H9 (cell line): ENCODE results near the gene STIM2. TPM values are rescaled to one million over a fixed set of nuclear protein-coding genes. Genes with fewer than 3 reads are reported as not detected.

ENCODE experiments used
- DNase-seq: peaks from one replicate; pipeline ENCODE4 v3.0.0-alpha.2; 2017
- H2AFZ ChIP-seq: one replicate; pipeline ENCODE4 v1.6.1; 2013; ENCODE audit warnings: mild to moderate bottlenecking, low read length, control low read depth, moderate library complexity
- H2AK5ac ChIP-seq: 2 replicates; pipeline ENCODE4 v1.6.1; 2013; ENCODE audit warnings: low read length, control low read depth, mixed read lengths; ENCODE audit not compliant: insufficient read length
- H2BK120ac ChIP-seq: one replicate; pipeline ENCODE4 v1.6.1; 2013; ENCODE audit warnings: low read depth, mild to moderate bottlenecking, low read length, control low read depth, inconsistent platforms; ENCODE audit not compliant: poor library complexity, severe bottlenecking
- H2BK12ac ChIP-seq: 2 replicates; pipeline ENCODE4 v1.6.1; 2013; ENCODE audit warnings: low read length, control low read depth, mixed read lengths, low read depth; ENCODE audit not compliant: insufficient read length
- H2BK15ac ChIP-seq: 2 replicates; pipeline ENCODE4 v1.6.1; 2013; ENCODE audit warnings: low read depth, low read length, control low read depth
- H2BK20ac ChIP-seq: one replicate; pipeline ENCODE4 v1.6.1; 2013; ENCODE audit warnings: low read depth, mild to moderate bottlenecking, low read length, control low read depth, inconsistent platforms; ENCODE audit not compliant: poor library complexity, severe bottlenecking
- H2BK5ac ChIP-seq: 2 replicates; pipeline ENCODE4 v1.6.1; 2013; ENCODE audit warnings: low read length, control low read depth, mixed read lengths; ENCODE audit not compliant: insufficient read length
- H3K14ac ChIP-seq: 2 replicates; pipeline ENCODE4 v1.6.1; 2013; ENCODE audit warnings: low read length, control low read depth; ENCODE audit not compliant: insufficient read depth
- H3K18ac ChIP-seq: 2 replicates; pipeline ENCODE4 v1.6.1; 2013; ENCODE audit warnings: low read depth, mild to moderate bottlenecking, mixed read lengths, low read length, control low read depth; ENCODE audit not compliant: insufficient read length
- H3K23ac ChIP-seq: 2 replicates; pipeline ENCODE4 v1.6.1; 2013; ENCODE audit warnings: low read length, control low read depth, mixed read lengths, low read depth; ENCODE audit not compliant: insufficient read length
- H3K23me2 ChIP-seq: 2 replicates; pipeline ENCODE4 v1.6.1; 2013; ENCODE audit warnings: low read depth, mild to moderate bottlenecking, mixed read lengths, low read length, control low read depth; ENCODE audit not compliant: insufficient read length, poor library complexity, severe bottlenecking
- H3K27ac ChIP-seq: 2 replicates; pipeline ENCODE4 v1.5.1; 2013; ENCODE audit warnings: low read length, control low read depth, mixed read lengths, low read depth; ENCODE audit not compliant: insufficient read length
- H3K27me3 ChIP-seq: 2 replicates; pipeline ENCODE4 v1.6.1; 2013; ENCODE audit warnings: low read length, control low read depth, inconsistent platforms; ENCODE audit not compliant: insufficient read depth
- H3K4ac ChIP-seq: 2 replicates; pipeline ENCODE4 v1.6.1; 2013; ENCODE audit warnings: low read depth, mild to moderate bottlenecking, control low read depth, inconsistent platforms, low read length, moderate library complexity
- H3K4me1 ChIP-seq: 2 replicates; pipeline ENCODE4 v1.6.1; 2013; ENCODE audit warnings: low read length, control low read depth, inconsistent platforms; ENCODE audit not compliant: insufficient read depth
- H3K4me2 ChIP-seq: 2 replicates; pipeline ENCODE4 v1.6.1; 2013; ENCODE audit warnings: low read length, control low read depth, mixed read lengths; ENCODE audit not compliant: insufficient read length, insufficient read depth
- H3K56ac ChIP-seq: 2 replicates; pipeline ENCODE4 v1.6.1; 2013; ENCODE audit warnings: low read depth, mild to moderate bottlenecking, mixed read lengths, low read length, control low read depth; ENCODE audit not compliant: insufficient read length
- H3K79me1 ChIP-seq: 2 replicates; pipeline ENCODE4 v1.6.1; 2013; ENCODE audit warnings: low read depth, mild to moderate bottlenecking, moderate library complexity, low read length, control low read depth, inconsistent platforms; ENCODE audit not compliant: insufficient read depth, poor library complexity, severe bottlenecking
- H3K79me2 ChIP-seq: 2 replicates; pipeline ENCODE4 v1.6.1; 2013; ENCODE audit warnings: low read length, control low read depth, inconsistent platforms; ENCODE audit not compliant: insufficient read depth
- H3K9ac ChIP-seq: 2 replicates; pipeline ENCODE4 v1.6.1; 2013; ENCODE audit warnings: low read length, control low read depth, mixed read lengths; ENCODE audit not compliant: insufficient read length; ENCODE audit errors: extremely low read depth
- H3K9me3 ChIP-seq: one replicate; pipeline ENCODE4 v1.6.1; 2013; ENCODE audit warnings: low read depth, low read length, inconsistent platforms; ENCODE audit not compliant: control insufficient read depth
- H3T11ph ChIP-seq: one replicate; pipeline ENCODE4 v1.6.1; 2013; ENCODE audit warnings: mild to moderate bottlenecking, low read length, control low read depth, inconsistent platforms
- H4K20me1 ChIP-seq: one replicate; pipeline ENCODE4 v1.6.1; 2013; ENCODE audit not compliant: control insufficient read depth, insufficient read length, insufficient read depth
- H4K5ac ChIP-seq: 2 replicates; pipeline ENCODE4 v1.6.1; 2013; ENCODE audit warnings: low read depth, mild to moderate bottlenecking, mixed read lengths, low read length, control low read depth; ENCODE audit not compliant: insufficient read length
- H4K8ac ChIP-seq: replicated peaks from 2 replicates; pipeline ENCODE4 v1.6.1; 2013; ENCODE audit warnings: low read length, control low read depth, mixed read lengths, low read depth; ENCODE audit not compliant: insufficient read length
- H4K91ac ChIP-seq: 2 replicates; pipeline ENCODE4 v1.6.1; 2013; ENCODE audit warnings: low read depth, mild to moderate bottlenecking, moderate library complexity, mixed read lengths, low read length, control low read depth; ENCODE audit not compliant: insufficient read length
- H3K27ac Mint-ChIP-seq, 3 experiments: 2 replicates in 2 of 3; 3 replicates in 1 of 3; pipeline ENCODE4 v1.8.0; 2020 to 2021; ENCODE audit warnings: mixed read lengths in 3 of 3, mild to moderate bottlenecking in 1 of 3, moderate library complexity in 1 of 3
- H3K27me3 Mint-ChIP-seq: 2 replicates; pipeline ENCODE4 v1.8.0; 2021; ENCODE audit warnings: low read depth, mild to moderate bottlenecking, moderate library complexity, mixed read lengths
- H3K36me3 Mint-ChIP-seq, 3 experiments: 2 replicates in 2 of 3; 3 replicates in 1 of 3; pipeline ENCODE4 v1.8.0; 2020 to 2021; ENCODE audit warnings: low read depth in 3 of 3, mixed read lengths in 3 of 3; ENCODE audit not compliant: insufficient read depth in 1 of 3
- H3K4me1 Mint-ChIP-seq, 2 experiments: 2 replicates each; pipeline ENCODE4 v1.8.0; 2020; ENCODE audit warnings: mixed read lengths in 2 of 2
- H3K4me3 Mint-ChIP-seq, 2 experiments: 2 replicates in 1 of 2; 3 replicates in 1 of 2; pipeline ENCODE4 v1.8.0; 2020 to 2021; ENCODE audit warnings: mild to moderate bottlenecking in 2 of 2, mixed read lengths in 2 of 2, moderate library complexity in 1 of 2
- H3K9me3 Mint-ChIP-seq, 2 experiments: 2 replicates in 1 of 2; 3 replicates in 1 of 2; pipeline ENCODE4 v1.8.0; 2020; ENCODE audit warnings: mild to moderate bottlenecking in 2 of 2, mixed read lengths in 2 of 2, moderate library complexity in 1 of 2
- CTCF ChIP-seq: fragments of 200-600 bp; sonication (generic); conservative IDR thresholded peaks from 3 replicates; pipeline ENCODE4 v1.8.0; 2021; ENCODE audit warnings: antibody characterized with exemption, mild to moderate bottlenecking
- total RNA-seq: library from RNA; stranded (reverse); gene quantifications from 2 replicates; pipeline ENCODE4 v1.2.1, GENCODE V29; 2021

Gene STIM2
- total RNA-seq, 1 experiment from 2014 or later = 26.2 TPM

GRCh38 chr4:27005501-27005900 lies 144.9 kb downstream of the STIM2 start:
- no peaks in the 10 kb centered on the region for H3K27me3 Mint-ChIP-seq
- no peak for TF ChIP-seq CTCF
- peaks cover 9 to 11% of the 10 kb centered on the region in 2 experiments for H3K4me1 Mint-ChIP-seq
- Histone ChIP-seq H2AFZ (no peak overlapping the region), H4K20me1 (no peaks in the 10 kb centered on the region), H2BK5ac (no peak overlapping the region), H4K8ac (no peak overlapping the region), H3K79me2 (no peaks in the 10 kb centered on the region), H3K14ac (no peak overlapping the region), H2AK5ac (no peak overlapping the region), H3K4ac (no peak overlapping the region), H3K23ac (no peak overlapping the region), H4K5ac (no peak overlapping the region), H2BK12ac (no peak overlapping the region), H3K27ac (no peak overlapping the region), H3K4me1 (peaks cover 2% of the 10 kb centered on the region; the same call in 1 of the 2 replicates), H3K18ac (no peak overlapping the region), H3K79me1 (no peaks in the 10 kb centered on the region), H4K91ac (no peak overlapping the region), H2BK20ac (no peak overlapping the region), H3K27me3 (no peaks in the 10 kb centered on the region), H2BK15ac (no peak overlapping the region), H3K9ac (no peak overlapping the region), H3K23me2 (no peaks in the 10 kb centered on the region), H3T11ph (no peak overlapping the region), H3K4me2 (no peak overlapping the region), H3K56ac (no peak overlapping the region), H2BK120ac (no peak overlapping the region), H3K9me3 (no peaks in the 10 kb centered on the region)
- H3K4me3 Mint-ChIP-seq = no peak overlapping the region
- H3K27ac Mint-ChIP-seq = no peak overlapping the region
- no peaks in the 10 kb centered on the region; a peak in 1 of 5 replicates for H3K9me3 Mint-ChIP-seq
- H3K36me3 Mint-ChIP-seq = no peaks in the 10 kb centered on the region; a peak in 1 of 7 replicates
- no peak for DNase-seq
